OCI-LY1 (cell line): ENCODE measurements around the gene IL33.

Source experiments
- CTCF ChIP-seq: fragments of 200-600 bp; sonication (generic), shearing (Covaris generic); IDR thresholded peaks from 2 replicates; pipeline ENCODE4 v1.5.1; 2017; ENCODE audit warnings: mild to moderate bottlenecking, antibody characterized with exemption, low read length, moderate library complexity, mixed read lengths
- EZH2 ChIP-seq: fragments of 200-600 bp; sonication (generic), shearing (Covaris generic); IDR thresholded peaks from 2 replicates; pipeline ENCODE4 v1.8.0; 2017; ENCODE audit warnings: borderline replicate concordance, mixed run types, mild to moderate bottlenecking, antibody characterized with exemption, low read length, moderate library complexity, mixed read lengths

GRCh38 chr9:6239048-6239461 lies 23.4 kb downstream of the IL33 start:
- TF ChIP-seq CTCF (no peak), EZH2 (no peak)
